HEK293T (cell line): ENCODE results near the gene LIFR.

Experiments used
- CTCF ChIA-PET: fragments of 350-600 bp; formaldehyde crosslinking; extraction: SDS; loops from one replicate; lab custom pipeline; 2021; ENCODE audit warnings: antibody characterized with exemption, inconsistent platforms; lab: Yijun Ruan, JAX
- POLR2A ChIA-PET: fragments of 350-600 bp; formaldehyde crosslinking; extraction: SDS; loops from one replicate; lab custom pipeline; 2020; ENCODE audit warnings: antibody characterized with exemption, inconsistent platforms; lab: Yijun Ruan, JAX
- DNase-seq: peaks from one replicate; pipeline ENCODE4 v3.0.0; 2012; ENCODE audit warnings: mixed read lengths; ENCODE audit errors: extremely low spot score
- ARNT ChIP-seq: fragments of 450-650 bp; IDR thresholded peaks from 2 replicates; pipeline ENCODE4 v1.6.1; 2017; ENCODE audit warnings: mild to moderate bottlenecking
- BHLHE40 ChIP-seq: fragments of 450-650 bp; IDR thresholded peaks from 2 replicates; pipeline ENCODE4 v1.6.1; 2016; ENCODE audit warnings: mild to moderate bottlenecking, moderate library complexity, borderline replicate concordance
- CTBP1 ChIP-seq: fragments of 450-650 bp; IDR thresholded peaks from 2 replicates; pipeline ENCODE4 v1.6.1; 2016; ENCODE audit warnings: borderline replicate concordance
- ELF4 ChIP-seq: fragments of 450-650 bp; IDR thresholded peaks from 2 replicates; pipeline ENCODE4 v1.6.1; 2017; ENCODE audit warnings: antibody characterized with exemption
- FOXA1 ChIP-seq: fragments of 450-650 bp; IDR thresholded peaks from 2 replicates; pipeline ENCODE4 v1.6.1; 2016; ENCODE audit warnings: mild to moderate bottlenecking
- FOXK2 ChIP-seq: fragments of 450-650 bp; IDR thresholded peaks from 2 replicates; pipeline ENCODE4 v1.6.1; 2016; ENCODE audit warnings: mild to moderate bottlenecking
- FOXM1 ChIP-seq: fragments of 450-650 bp; IDR thresholded peaks from 2 replicates; pipeline ENCODE4 v1.6.1; 2017; ENCODE audit warnings: mild to moderate bottlenecking, borderline replicate concordance
- HDGF ChIP-seq: fragments of 450-650 bp; IDR thresholded peaks from 2 replicates; pipeline ENCODE4 v1.6.1; 2017; ENCODE audit warnings: antibody characterized with exemption, borderline replicate concordance
- L3MBTL2 ChIP-seq: fragments of 450-650 bp; conservative IDR thresholded peaks from 2 replicates; pipeline ENCODE4 v1.6.1; 2016; ENCODE audit warnings: mild to moderate bottlenecking
- LEF1 ChIP-seq: fragments of 450-650 bp; IDR thresholded peaks from 2 replicates; pipeline ENCODE4 v1.6.1; 2017; ENCODE audit warnings: mild to moderate bottlenecking, borderline replicate concordance
- NFRKB ChIP-seq: fragments of 450-650 bp; IDR thresholded peaks from 2 replicates; pipeline ENCODE4 v1.6.1; 2016; ENCODE audit warnings: mild to moderate bottlenecking, moderate library complexity
- SP1 ChIP-seq: fragments of 450-650 bp; IDR thresholded peaks from 2 replicates; pipeline ENCODE4 v1.6.1; 2017
- SUZ12 ChIP-seq: fragments of 450-650 bp; IDR thresholded peaks from 2 replicates; pipeline ENCODE4 v1.6.1; 2016; ENCODE audit warnings: mild to moderate bottlenecking
- TARDBP ChIP-seq: fragments of 450-650 bp; IDR thresholded peaks from 2 replicates; pipeline ENCODE4 v1.6.1; 2016
- ZNF384 ChIP-seq: fragments of 450-650 bp; IDR thresholded peaks from 2 replicates; pipeline ENCODE4 v1.6.1; 2016
- TF ChIP-seq, protein P1 (sequence below): fragments of 450-650 bp; IDR thresholded peaks from 2 replicates; pipeline ENCODE4 v1.6.1; 2016

The LIFR gene

DNA sequence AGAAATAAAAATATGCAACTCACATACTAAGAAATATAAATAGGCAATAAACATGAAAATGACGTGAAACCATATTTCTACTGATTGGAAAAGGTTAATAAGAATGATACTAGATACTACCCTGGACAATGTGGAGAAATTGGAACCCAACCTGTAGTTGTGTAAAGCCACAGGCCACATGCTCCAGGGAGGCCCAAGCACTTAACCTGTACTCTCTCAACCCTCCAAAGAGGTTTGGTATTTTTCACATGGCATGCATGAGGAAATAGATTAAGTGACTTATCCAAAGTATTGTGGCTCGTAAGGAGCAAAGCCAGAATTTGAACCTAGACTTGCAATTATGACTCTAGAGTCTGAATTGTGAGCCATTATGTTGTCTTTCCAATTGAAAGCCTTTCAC, 13.4 kb downstream of the LIFR start:
- DNase-seq, result no peak
- POLR2A ChIA-PET, result no interaction called here
- TF ChIP-seq ARNT, result no peak
- no peak for TF ChIP-seq L3MBTL2
- no peak for TF ChIP-seq SP1
- no peak for TF ChIP-seq BHLHE40
- no peak for TF ChIP-seq FOXM1
- CTCF ChIA-PET, result no interaction called here

DNA sequence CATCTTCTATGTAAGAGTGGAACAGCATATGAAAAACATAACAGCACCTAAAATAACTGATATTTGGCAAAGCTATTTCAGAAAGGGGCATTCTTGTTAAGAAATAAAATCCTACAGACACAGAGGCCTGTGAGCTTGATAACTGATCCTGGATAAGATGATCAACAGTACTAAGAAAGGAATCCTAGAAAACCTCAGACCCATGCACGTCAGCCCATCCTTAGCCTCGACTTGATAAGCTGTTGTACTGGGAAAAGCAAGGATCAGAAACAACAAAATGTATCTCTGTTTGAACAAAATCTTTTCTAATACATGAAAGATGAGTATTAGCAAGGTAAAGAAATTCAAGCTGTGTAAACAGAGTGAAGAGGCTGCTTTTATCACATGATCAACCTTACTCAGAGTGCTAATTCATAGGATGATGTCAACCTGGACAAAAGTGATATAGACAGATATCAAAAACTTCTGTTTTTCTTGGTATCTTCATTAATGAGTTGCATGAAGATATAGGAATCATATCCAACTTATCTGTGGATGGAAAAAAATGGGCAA, 15.2 kb downstream of the LIFR start:
- ChIA-PET POLR2A (interaction anchor here (0.6 to 1.3 kb wide), 2 partner anchors 13 to 17 kb away, joined by 3 read pairs; no protein-coding TSS in a partner anchor), CTCF (no interaction called here)
- no peak for DNase-seq
- TF ChIP-seq, protein P1, sequence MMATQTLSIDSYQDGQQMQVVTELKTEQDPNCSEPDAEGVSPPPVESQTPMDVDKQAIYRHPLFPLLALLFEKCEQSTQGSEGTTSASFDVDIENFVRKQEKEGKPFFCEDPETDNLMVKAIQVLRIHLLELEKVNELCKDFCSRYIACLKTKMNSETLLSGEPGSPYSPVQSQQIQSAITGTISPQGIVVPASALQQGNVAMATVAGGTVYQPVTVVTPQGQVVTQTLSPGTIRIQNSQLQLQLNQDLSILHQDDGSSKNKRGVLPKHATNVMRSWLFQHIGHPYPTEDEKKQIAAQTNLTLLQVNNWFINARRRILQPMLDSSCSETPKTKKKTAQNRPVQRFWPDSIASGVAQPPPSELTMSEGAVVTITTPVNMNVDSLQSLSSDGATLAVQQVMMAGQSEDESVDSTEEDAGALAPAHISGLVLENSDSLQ, result no peak
- TF ChIP-seq FOXM1 (no peak), ARNT (no peak), CTBP1 (no peak), HDGF (no peak), LEF1 (no peak), L3MBTL2 (no peak), FOXA1 (no peak), FOXK2 (no peak), TARDBP (no peak), ZNF384 (no peak), BHLHE40 (no peak)

- CTCF ChIA-PET, result interaction anchor here (1.2 to 1.4 kb wide), 2 partner anchors 9 to 99 kb away, joined by 5 to 8 read pairs; no protein-coding TSS in a partner anchor
- DNase-seq, result no peak
- TF ChIP-seq ELF4 (no peak), HDGF (no peak), NFRKB (no peak), L3MBTL2 (no peak), BHLHE40 (no peak), SUZ12 (no peak), FOXA1 (no peak), FOXM1 (no peak), SP1 (no peak), FOXK2 (no peak), ARNT (no peak), CTBP1 (no peak), TARDBP (no peak)
- TF ChIP-seq, protein P1, result no peak
- POLR2A ChIA-PET, result interaction anchor here (1.3 kb wide), 1 partner anchor 16 kb away, joined by 3 read pairs; no protein-coding TSS in a partner anchor
Measured at GRCh38 chr5:38540314-38540713, 16.1 kb downstream of the LIFR start.

DNA sequence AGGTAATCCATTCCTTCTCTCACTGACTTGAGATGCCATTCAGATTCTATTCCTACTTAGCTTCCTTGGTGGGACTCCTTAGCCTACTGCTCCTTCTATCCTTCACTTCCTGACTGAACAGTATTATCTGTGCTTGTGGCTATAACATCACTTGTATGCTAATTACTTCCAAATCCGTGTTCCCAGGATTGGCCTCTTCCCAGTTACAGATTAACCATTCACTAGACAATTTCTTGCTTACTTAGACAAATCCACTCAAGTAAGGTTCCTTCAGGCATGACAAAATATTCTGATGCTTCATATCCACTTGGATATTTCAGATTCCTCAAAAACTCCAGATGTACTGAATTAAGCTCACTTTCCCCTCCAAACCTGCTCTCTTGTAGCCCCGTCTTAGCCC, 18.3 kb downstream of the LIFR start:
- DNase-seq, result no peak
- TF ChIP-seq ZNF384 (no peak), LEF1 (no peak), SUZ12 (no peak), NFRKB (no peak), L3MBTL2 (no peak), BHLHE40 (no peak), ELF4 (no peak), CTBP1 (no peak), TARDBP (no peak), FOXM1 (no peak)
- TF ChIP-seq, protein P1, result no peak
- ChIA-PET CTCF (interaction anchor here (0.6 kb wide), 2 partner anchors 31 to 113 kb away, joined by 3 read pairs; no protein-coding TSS in a partner anchor), POLR2A (no interaction called here)

- TF ChIP-seq, protein P1, result no peak
- no peak for TF ChIP-seq FOXK2
- no peak for TF ChIP-seq SUZ12
- no peak for TF ChIP-seq NFRKB
- TF ChIP-seq TARDBP, result no peak
- no peak for TF ChIP-seq HDGF
- no peak for TF ChIP-seq L3MBTL2
- no peak for TF ChIP-seq LEF1
- TF ChIP-seq FOXA1, result no peak
- TF ChIP-seq CTBP1, result no peak
- no peak for TF ChIP-seq FOXM1
- no peak for TF ChIP-seq ELF4
- no peak for TF ChIP-seq ARNT
- TF ChIP-seq BHLHE40, result no peak
- no peak for TF ChIP-seq SP1
- TF ChIP-seq ZNF384, result no peak
- ChIA-PET POLR2A (no interaction called here), CTCF (interaction anchor here (0.6 kb wide), 2 partner anchors 31 to 114 kb away, joined by 3 read pairs; no protein-coding TSS in a partner anchor)
- no peak for DNase-seq
Measured at GRCh38 chr5:38537505-38537904, 18.9 kb downstream of the LIFR start.

DNA sequence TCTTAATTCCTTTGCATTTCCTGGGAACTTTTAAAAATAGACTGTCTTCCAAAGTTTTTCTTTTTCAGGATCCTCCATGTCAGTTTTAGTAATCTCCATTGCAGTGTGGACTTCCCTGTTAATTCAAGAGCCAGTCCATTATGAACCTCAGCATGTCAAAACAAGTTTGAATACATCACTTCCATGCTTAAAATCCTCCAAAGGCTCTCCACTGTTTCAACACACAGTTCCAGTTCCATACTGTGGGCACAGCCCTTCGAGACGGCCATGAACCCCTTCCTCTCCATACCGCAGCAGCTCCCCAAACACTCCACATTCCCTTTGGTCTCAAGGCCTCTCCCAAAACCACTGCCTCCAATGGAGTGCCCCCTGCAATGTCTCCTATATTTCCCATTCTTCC, 19.5 kb downstream of the LIFR start:
- no peak for DNase-seq
- CTCF ChIA-PET, result interaction anchor here (0.9 kb wide), 1 partner anchor 95 kb away, joined by 4 read pairs; no protein-coding TSS in a partner anchor
- POLR2A ChIA-PET, result no interaction called here
- no peak for TF ChIP-seq TARDBP
- TF ChIP-seq, protein P1, result no peak
